DMS153 (cell line): Measurements from ENCODE around the gene SLCO4A1.
A peak's percentile ranks its signal among the peaks of the same experiment; 100 is the strongest.

Source experiments
- DNase-seq: peaks from one replicate; lab custom pipeline; 2025; lab: John Stamatoyannopoulos, UW

Gene SLCO4A1, protein sequence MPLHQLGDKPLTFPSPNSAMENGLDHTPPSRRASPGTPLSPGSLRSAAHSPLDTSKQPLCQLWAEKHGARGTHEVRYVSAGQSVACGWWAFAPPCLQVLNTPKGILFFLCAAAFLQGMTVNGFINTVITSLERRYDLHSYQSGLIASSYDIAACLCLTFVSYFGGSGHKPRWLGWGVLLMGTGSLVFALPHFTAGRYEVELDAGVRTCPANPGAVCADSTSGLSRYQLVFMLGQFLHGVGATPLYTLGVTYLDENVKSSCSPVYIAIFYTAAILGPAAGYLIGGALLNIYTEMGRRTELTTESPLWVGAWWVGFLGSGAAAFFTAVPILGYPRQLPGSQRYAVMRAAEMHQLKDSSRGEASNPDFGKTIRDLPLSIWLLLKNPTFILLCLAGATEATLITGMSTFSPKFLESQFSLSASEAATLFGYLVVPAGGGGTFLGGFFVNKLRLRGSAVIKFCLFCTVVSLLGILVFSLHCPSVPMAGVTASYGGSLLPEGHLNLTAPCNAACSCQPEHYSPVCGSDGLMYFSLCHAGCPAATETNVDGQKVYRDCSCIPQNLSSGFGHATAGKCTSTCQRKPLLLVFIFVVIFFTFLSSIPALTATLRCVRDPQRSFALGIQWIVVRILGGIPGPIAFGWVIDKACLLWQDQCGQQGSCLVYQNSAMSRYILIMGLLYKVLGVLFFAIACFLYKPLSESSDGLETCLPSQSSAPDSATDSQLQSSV

DNA sequence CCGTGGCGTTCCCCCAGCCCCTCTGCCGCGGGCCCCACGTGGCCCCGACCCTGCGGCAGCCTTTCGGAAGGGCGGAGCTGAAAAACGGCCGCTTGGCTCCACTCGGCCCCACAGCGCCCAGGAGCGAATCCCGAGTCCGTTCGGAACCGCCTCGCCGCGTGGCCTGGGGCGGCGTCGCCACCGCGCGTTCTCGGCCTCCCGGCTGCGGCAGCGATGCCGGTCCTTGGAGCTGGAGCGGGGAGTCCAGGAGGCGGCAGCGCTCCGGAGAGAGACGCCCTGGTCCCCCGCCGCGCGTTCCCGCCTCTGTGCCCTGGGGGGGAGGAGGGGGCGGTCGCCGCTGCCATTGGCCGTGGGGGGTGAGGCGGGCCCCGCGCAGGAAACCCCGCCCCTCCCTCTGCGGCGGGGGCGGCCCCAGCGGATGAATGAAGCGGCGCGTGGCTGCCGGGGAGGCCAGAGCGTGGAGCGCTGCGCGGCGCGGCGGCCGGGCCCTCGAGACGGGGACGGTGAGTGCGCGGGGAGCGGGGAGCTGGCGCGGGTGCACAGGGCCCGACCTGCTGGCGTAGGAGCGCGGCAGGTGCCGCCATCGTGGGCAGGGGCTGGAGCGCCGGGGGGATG lies at the start of gene SLCO4A1:
Gene SLCO4A1 (plus strand): TSS at position 453 of the 615 bp plus-strand sequence. CDS start 13,952 bp downstream, outside the sequence.
- DNase-seq: peak; percentile 66

GRCh38 chr20:62592506-62593177 lies 49.7 kb upstream of the SLCO4A1 start:
- no peak for DNase-seq

DNA sequence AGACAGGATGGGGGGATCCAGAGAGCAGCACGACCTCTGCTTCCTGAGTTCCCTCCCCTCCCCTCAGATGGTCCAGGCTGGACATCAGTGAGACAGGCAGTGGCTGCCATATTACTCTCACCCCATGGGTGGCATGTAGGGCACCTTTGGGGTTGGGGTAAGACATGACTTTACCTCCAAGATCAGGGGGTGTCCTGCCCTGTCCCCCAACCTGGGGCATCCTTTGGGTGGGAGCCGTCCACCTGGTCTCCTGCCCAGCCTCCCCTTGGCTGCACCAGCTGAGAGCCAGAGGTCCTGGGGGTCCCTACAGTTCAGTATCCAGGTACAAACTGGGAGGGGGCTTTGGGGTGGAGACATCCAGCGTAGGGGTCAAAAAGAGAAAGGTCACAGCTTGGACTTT lies 48.7 kb upstream of the SLCO4A1 start:
- no peak for DNase-seq

GRCh38 chr20:62595069-62595468 lies 47.2 kb upstream of the SLCO4A1 start:
- no peak for DNase-seq

DNA sequence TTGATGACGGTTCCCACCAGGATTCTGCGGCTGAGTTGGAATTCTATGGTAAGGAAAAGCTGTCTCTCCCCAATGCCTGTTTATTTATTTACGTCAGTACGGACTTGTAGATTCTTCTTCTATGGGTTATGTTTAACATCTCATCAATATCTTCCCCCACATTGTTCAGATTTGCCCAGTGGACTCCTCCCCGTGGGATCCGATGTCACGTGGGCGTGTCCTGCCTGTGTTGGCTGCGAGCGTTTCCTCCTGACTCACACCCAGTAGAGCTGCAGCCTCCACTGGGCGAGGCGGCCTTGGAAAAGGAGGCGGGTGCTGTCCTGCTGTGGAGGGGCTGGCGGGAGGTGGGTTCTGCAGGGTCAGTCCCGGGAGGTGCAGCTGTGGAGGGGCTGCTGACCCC lies 46.8 kb upstream of the SLCO4A1 start:
- DNase-seq: peak; percentile 42

- DNase-seq: no peak
These were observed 45.8 kb upstream of the SLCO4A1 start for GRCh38 chr20:62596486-62596885.

GRCh38 chr20:62596921-62597320 lies 45.4 kb upstream of the SLCO4A1 start:
- DNase-seq: no peak

- DNase-seq: no peak
These were observed 44.7 kb upstream of the SLCO4A1 start for GRCh38 chr20:62597416-62598115.

- peak; percentile 38 for DNase-seq
These were observed 43.5 kb upstream of the SLCO4A1 start for GRCh38 chr20:62598761-62599194.

- no peak for DNase-seq
These were observed 42.8 kb upstream of the SLCO4A1 start for GRCh38 chr20:62599216-62600110.

GRCh38 chr20:62601172-62601571 lies 41.1 kb upstream of the SLCO4A1 start:
- DNase-seq: no peak

DNA sequence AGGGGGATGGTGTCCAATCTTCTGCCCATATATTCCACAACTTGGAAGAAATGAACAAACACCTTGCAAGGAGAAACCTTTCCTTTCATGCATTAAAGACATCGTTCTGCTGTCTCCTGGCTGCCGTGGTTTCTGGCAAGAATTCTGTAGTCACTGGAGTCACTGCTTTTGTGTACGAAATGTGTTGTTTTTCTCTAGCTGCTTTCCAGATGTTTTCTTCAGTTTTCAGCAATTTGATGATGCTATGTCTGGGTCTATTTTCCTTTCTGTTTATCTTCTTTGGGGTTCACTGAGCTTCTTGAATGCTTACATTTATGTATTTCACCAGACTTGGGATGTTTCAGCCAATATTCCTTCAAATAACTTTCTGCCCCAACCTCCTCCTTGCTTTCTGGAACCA lies 40.6 kb upstream of the SLCO4A1 start:
- DNase-seq: no peak

GRCh38 chr20:62602550-62602949 lies 39.8 kb upstream of the SLCO4A1 start:
- no peak for DNase-seq

- peak; percentile 56 for DNase-seq
These were observed 39.0 kb upstream of the SLCO4A1 start for GRCh38 chr20:62603021-62603906.

GRCh38 chr20:62603907-62604785 lies 38.2 kb upstream of the SLCO4A1 start:
- DNase-seq: no peak

GRCh38 chr20:62604796-62605195 lies 37.5 kb upstream of the SLCO4A1 start:
- no peak for DNase-seq

DNA sequence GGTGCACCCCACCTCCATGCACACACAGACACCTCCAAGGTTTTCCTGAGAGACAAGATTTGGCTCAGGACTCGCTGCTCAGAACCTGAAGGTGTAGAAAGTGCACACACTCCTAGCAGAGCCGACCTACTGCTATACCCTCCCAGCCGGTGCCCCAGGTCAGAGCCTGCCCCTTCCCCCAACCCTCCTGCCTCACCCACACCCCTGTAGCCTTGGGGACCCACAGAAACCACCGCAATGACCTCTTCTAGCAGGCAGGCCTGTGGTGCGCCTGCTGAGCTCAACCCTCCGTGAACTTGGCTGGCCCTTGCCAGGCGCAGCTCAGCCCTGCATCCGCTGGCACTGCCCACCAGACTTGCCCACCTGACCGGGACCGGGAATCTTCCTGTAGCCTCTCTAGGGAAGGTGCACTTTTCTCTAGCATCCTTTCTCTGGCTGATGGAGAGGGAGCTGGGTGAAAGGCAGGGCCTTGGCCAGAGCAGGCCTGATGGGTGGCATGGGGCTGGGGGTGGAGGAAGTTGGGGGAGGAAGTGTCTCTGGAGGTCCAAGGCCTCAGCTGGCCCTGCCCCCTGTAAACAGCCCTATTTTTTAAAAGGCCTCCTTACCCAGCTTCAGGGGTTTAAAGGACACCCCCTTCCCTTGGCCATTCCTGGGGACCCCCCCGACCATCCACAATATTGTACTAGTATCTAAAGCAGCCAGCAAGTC lies 36.9 kb upstream of the SLCO4A1 start:
- DNase-seq: no peak

- DNase-seq: no peak
These were observed 36.3 kb upstream of the SLCO4A1 start for GRCh38 chr20:62606016-62606415.
